ENCODE results near the gene ARHGAP42. TPM values are rescaled to one million over a fixed set of nuclear protein-coding genes. Genes with fewer than 3 reads are reported as not detected.

The ARHGAP42 gene
- total and polyA plus RNA-seq, 10 of the 15 experiments (the other 5 are each of a cell fraction or from before 2014, with no cell fraction given), result 1.8 to 6.3 (median 3.2) TPM

DNA sequence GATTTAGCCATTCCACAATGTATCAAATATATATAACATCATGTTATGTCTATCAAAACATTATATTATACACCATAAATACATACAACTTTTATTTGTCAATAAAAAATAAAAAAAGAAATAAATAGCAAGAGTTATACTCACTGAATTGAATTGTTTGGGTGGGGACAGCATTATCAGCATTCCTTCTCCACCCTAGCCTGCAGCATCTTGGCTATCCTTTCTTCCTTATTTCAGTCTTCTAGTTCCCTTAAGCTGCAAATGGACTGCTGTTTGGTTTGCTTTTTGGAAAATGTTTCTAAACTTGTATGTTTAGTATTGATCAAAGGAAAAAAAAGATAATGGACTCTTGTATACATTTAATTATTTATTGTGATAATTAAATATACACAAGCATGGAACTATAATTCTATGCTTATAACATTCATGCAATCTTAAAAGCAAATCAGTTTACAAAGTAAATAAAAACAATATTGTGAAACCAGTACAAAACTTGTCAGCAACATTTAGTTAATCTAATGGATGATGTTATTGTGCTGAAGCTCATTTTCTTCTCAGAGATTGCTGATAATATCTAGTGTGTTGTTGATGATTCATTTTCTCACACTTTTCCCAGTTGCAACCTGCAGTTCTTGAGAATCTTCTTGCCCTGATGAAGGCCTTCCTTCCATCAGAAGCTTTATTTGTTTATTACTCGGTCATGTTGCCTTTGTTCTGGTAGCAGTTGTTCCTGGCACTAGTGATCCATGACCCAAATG, 5.0 kb downstream of the ARHGAP42 start:
- ATAC-seq (no peak), FAIRE-seq (no peak), DNase-seq (ENCODE audit: low read depth, low spot score) (no peak)
- TF ChIP-seq POLR2A (IDR thresholded peaks at IDR 0.05; ENCODE audit: low read depth, low read length) (no peak), ZBTB4 (CRISPR knock-in tag; IDR thresholded peaks at IDR 0.05) (no peak), SMAD5 (IDR thresholded peaks at IDR 0.05; ENCODE audit: low read depth) (no peak), WRNIP1 (IDR thresholded peaks at IDR 0.05; ENCODE audit: borderline replicate concordance, low read depth, low read length) (no peak), EZH2 (IDR thresholded peaks at IDR 0.05; ENCODE audit: borderline replicate concordance, control insufficient read depth, low read depth, low read length) (no peak), NFYA (IDR thresholded peaks at IDR 0.05; ENCODE audit: borderline replicate concordance, low read depth, low read length) (no peak), YBX1 (IDR thresholded peaks at IDR 0.05) (no peak), ZNF274 (IDR thresholded peaks at IDR 0.05; ENCODE audit: insufficient read depth, insufficient read length) (no peak), EP300 (IDR thresholded peaks at IDR 0.05; ENCODE audit: borderline replicate concordance in 1 of 2, control insufficient read depth in 1 of 2, low read depth in 2 of 2, low read length in 2 of 2) (no peak), FOXK2 (IDR thresholded peaks at IDR 0.05) (no peak)
- POLR2A ChIA-PET, result no interaction called here
- H3K27ac ChIP-seq (ENCODE audit: control insufficient read depth, insufficient read depth), result no peak overlapping the region
- RAD21 ChIA-PET (ENCODE audit: unreplicated experiment), result no interaction called here
- H3K4me1 ChIP-seq (ENCODE audit: control insufficient read depth, insufficient read depth, low read length), result no peaks in the 10 kb centered on the region
- CTCF ChIA-PET, result interaction anchor here (0.6 to 0.7 kb wide), 2 partner anchors 84 to 436 kb away, joined by 3 read pairs; no protein-coding TSS in a partner anchor
- H2AFZ ChIP-seq (ENCODE audit: control insufficient read depth, low read depth, low read length), result no peak overlapping the region
- SMC1A ChIA-PET (ENCODE audit: uncharacterized antibody, unreplicated experiment), result interaction anchor here (0.8 to 2.4 kb wide), 2 partner anchors 10 to 12 kb away, joined by 4 to 5 read pairs; no protein-coding TSS in a partner anchor
- no peaks in the 10 kb centered on the region for H3K36me3 ChIP-seq (ENCODE audit: control insufficient read depth in 2 of 2, insufficient read depth in 2 of 2, low read length in 1 of 2)
- no peaks in the 10 kb centered on the region for H3K79me2 ChIP-seq (ENCODE audit: control insufficient read depth, insufficient read depth, low read length)
- no peaks in the 10 kb centered on the region for H3K9me3 ChIP-seq (replicated peaks; ENCODE audit: control insufficient read depth, insufficient read depth, low read length)
- intact Hi-C loops (cut with micrococcal nuclease; ENCODE audit: unreplicated experiment) (no loop called here), in situ Hi-C loops (cut with MboI) (no loop called here)
- no peaks in the 10 kb centered on the region for H4K20me1 ChIP-seq (ENCODE audit: control insufficient read depth, insufficient read depth)
- H3K9ac ChIP-seq (ENCODE audit: control insufficient read depth, insufficient read depth, low read length), result no peak overlapping the region
- WGBS (ENCODE audit: insufficient coverage, insufficient replicate concordance, low lambda C conversion rate, missing lambda C conversion rate), result 41% methylated on average over 1 of the region's 1 CpG
- H3K27me3 ChIP-seq (replicated peaks in 1 of 2; ENCODE audit: control insufficient read depth in 2 of 2, insufficient read depth in 2 of 2, low read length in 1 of 2), result no peaks in the 10 kb centered on the region
- H3K4me3 ChIP-seq, result no peak overlapping the region
- no TSS peak for BruUV-seq (replicated peaks)
- H3K4me2 ChIP-seq (ENCODE audit: control insufficient read depth, insufficient read depth), result no peak overlapping the region

Measured in GM12878 (cell line).